ENCODE results near the gene MROH7. TPM values are rescaled to one million over a fixed set of nuclear protein-coding genes. Genes with fewer than 3 reads are reported as not detected.
A peak's percentile ranks its signal among the peaks of the same experiment; 100 is the strongest.

The MROH7 gene
- total RNA-seq, 4 donors from 2014 or later, result 22.3 to 64.2 (median 35.5) TPM

DNA sequence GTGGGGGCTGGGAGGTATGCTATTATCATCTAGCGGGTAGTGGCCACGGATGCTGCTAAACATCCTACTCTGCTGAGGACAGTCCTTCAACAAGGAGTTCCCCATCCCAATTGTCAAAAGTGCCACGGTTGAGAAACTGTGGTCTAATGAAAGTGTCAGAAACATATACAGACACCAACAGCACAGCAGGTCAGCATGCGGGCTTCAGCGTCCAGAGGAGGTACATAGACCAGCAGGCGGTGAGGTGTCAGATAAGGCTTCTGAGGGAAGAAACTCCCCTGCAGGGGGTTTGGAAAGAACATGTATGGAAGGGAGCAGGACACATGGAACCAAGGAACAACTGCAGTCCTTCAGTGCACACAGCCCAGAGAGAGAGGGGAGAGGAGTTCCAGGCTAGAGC, 69.3 kb downstream of the MROH7 start:
- Histone ChIP-seq H3K27me3 (no peaks in the 10 kb centered on the region), H3K9me3 (no peaks in the 10 kb centered on the region), H3K27ac (no peak overlapping the region), H3K36me3 (no peaks in the 10 kb centered on the region), H3K4me3 (no peak overlapping the region), H3K4me1 (peaks cover 0 to 7% (median 2%) of the 10 kb centered on the region in 4 donors)
- no peak for DNase-seq
- no peak for TF ChIP-seq POLR2A (IDR thresholded peaks at IDR 0.05)
- no peak for TF ChIP-seq CTCF (IDR thresholded peaks at IDR 0.05)

- Histone ChIP-seq H3K27ac (no peak overlapping the region), H3K9me3 (no peaks in the 10 kb centered on the region), H3K4me1 (peaks cover 0 to 11% (median 2%) of the 10 kb centered on the region in 4 donors), H3K27me3 (no peaks in the 10 kb centered on the region), H3K36me3 (no peaks in the 10 kb centered on the region), H3K4me3 (no peak overlapping the region)
- TF ChIP-seq CTCF (IDR thresholded peaks at IDR 0.05) (no peak), POLR2A (IDR thresholded peaks at IDR 0.05) (no peak)
- DNase-seq, result no peak
These were observed 70.0 kb downstream of the MROH7 start for GRCh38 chr1:54711536-54711935.

DNA sequence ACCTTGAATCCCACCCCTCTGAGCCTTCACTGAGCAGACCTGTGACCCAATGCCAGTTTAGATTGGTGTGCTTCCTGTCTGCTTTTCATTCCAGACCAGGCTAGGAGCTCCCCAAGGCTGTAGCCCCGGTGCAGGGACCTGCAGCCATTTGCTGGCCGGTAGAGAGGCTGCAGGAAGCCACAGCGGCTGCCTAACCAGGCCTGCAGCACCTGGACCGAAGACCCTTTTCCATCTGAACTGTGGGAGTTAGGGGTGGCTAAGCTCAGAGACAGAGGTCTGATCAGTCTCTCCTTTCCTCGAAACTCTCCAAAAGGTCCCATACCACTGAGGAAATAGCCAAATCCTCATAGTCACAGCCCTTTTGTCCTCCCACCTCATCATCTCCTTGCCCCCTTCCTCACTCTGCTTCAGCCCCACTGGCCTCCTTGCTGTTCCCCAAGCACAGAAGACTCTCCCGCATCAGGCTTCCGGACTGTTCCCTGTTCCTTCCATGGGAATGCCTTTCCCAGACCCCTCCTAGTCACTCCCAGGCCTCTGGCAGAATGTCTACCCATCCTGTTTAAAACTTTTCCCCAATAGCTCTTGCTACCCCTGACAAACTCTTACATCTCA, 73.4 kb downstream of the MROH7 start:
- Histone ChIP-seq H3K36me3 (peaks cover 0 to 16% (median 0%) of the 10 kb centered on the region in 3 donors), H3K9me3 (no peaks in the 10 kb centered on the region), H3K4me3 (peak overlapping the region; percentile 60 to 81 (median 70)), H3K27me3 (no peaks in the 10 kb centered on the region), H3K4me1 (peaks cover 0 to 17% (median 2%) of the 10 kb centered on the region in 4 donors), H3K27ac (peak overlapping the region; percentile 50 to 80 (median 78))
- DNase-seq, result no peak
- TF ChIP-seq POLR2A (IDR thresholded peaks at IDR 0.05) (no peak), CTCF (IDR thresholded peaks at IDR 0.05) (no peak)

GRCh38 chr1:54715493-54716298, 74.1 kb downstream of the MROH7 start, which contains the start of gene TTC4:
Gene TTC4, plus strand, starts transcription at chr1:54715861. Its CDS starts 48 bp downstream, at chr1:54715909.
- Histone ChIP-seq H3K4me1 (peaks cover 0 to 17% (median 2%) of the 10 kb centered on the region in 4 donors), H3K4me3 (peak within 1 kb of the TSS; percentile 60 to 81 (median 70)), H3K27me3 (no peaks in the 10 kb centered on the region), H3K36me3 (peaks cover 0 to 20% (median 0%) of the 10 kb centered on the region in 3 donors), H3K9me3 (no peaks in the 10 kb centered on the region), H3K27ac (peak within 1 kb of the TSS; percentile 50 to 80 (median 78))
- peak in 2 of 6 experiments; percentile 23 to 27 for TF ChIP-seq CTCF (IDR thresholded peaks at IDR 0.05)
- TF ChIP-seq POLR2A (IDR thresholded peaks at IDR 0.05), result peak; percentile 49 to 62
- DNase-seq, result peak; percentile 79 to 91 (median 90)

GRCh38 chr1:54716299-54717047, 74.9 kb downstream of the MROH7 start:
- H3K36me3 ChIP-seq, result peaks cover 0 to 27% (median 0%) of the 10 kb centered on the region in 3 donors
- TF ChIP-seq POLR2A (IDR thresholded peaks at IDR 0.05) (no peak), CTCF (IDR thresholded peaks at IDR 0.05) (no peak)
- H3K9me3 ChIP-seq, result no peaks in the 10 kb centered on the region
- DNase-seq, result no peak
- peak overlapping the region; percentile 60 to 81 (median 70) for H3K4me3 ChIP-seq
- peak overlapping the region; percentile 50 to 80 (median 78) for H3K27ac ChIP-seq
- peaks cover 0 to 17% (median 2%) of the 10 kb centered on the region in 4 donors for H3K4me1 ChIP-seq
- H3K27me3 ChIP-seq, result no peaks in the 10 kb centered on the region
